T-helper 1 cell treated with Interleukin-12 subunit alpha and Interleukin-12 subunit beta and Interleukin-4 antibody, amounts not matched to agents 30 μg/mL and 1 μg/mL, for 36 hours (primary cell): ENCODE measurements around the gene PAK2.
"Not testable (repeated sequence)": the region's sequence is repeated elsewhere in the genome, so short reads cannot be mapped to it uniquely, and the experiment has no call there.

Experiments
- H3K27ac Mint-ChIP-seq: one replicate; pipeline ENCODE4 v1.8.0; 2021; ENCODE audit warnings: mild to moderate bottlenecking, mixed read lengths
- H3K27me3 Mint-ChIP-seq: one replicate; pipeline ENCODE4 v1.8.0; 2021; ENCODE audit warnings: low read depth, mixed read lengths
- H3K36me3 Mint-ChIP-seq: one replicate; pipeline ENCODE4 v1.8.0; 2021; ENCODE audit warnings: low read depth, mixed read lengths
- H3K4me1 Mint-ChIP-seq: one replicate; pipeline ENCODE4 v1.8.0; 2021; ENCODE audit warnings: low read depth, mixed read lengths
- H3K4me3 Mint-ChIP-seq: one replicate; pipeline ENCODE4 v1.8.0; 2021; ENCODE audit warnings: mild to moderate bottlenecking, moderate library complexity, mixed read lengths
- H3K9me3 Mint-ChIP-seq: one replicate; pipeline ENCODE4 v1.8.0; 2021; ENCODE audit warnings: mixed read lengths

The PAK2 gene

GRCh38 chr3:196835086-196835485 is 95.4 kb downstream of the PAK2 start:
- H3K4me3 Mint-ChIP-seq: no peak overlapping the region
- H3K4me1 Mint-ChIP-seq: peaks cover 3% of the 10 kb centered on the region
- no peaks in the 10 kb centered on the region for H3K9me3 Mint-ChIP-seq
- H3K36me3 Mint-ChIP-seq: peaks cover 8% of the 10 kb centered on the region
- H3K27me3 Mint-ChIP-seq: no peaks in the 10 kb centered on the region
- no peak overlapping the region for H3K27ac Mint-ChIP-seq

- not testable (repeated sequence) for H3K27me3 Mint-ChIP-seq, H3K4me1 Mint-ChIP-seq, H3K27ac Mint-ChIP-seq, H3K9me3 Mint-ChIP-seq, H3K36me3 Mint-ChIP-seq, H3K4me3 Mint-ChIP-seq
Observed at GRCh38 chr3:196836626-196837025, 97.0 kb downstream of the PAK2 start.

GRCh38 chr3:196837819-196838420 is 98.3 kb downstream of the PAK2 start:
- H3K4me1 Mint-ChIP-seq: peaks cover 3% of the 10 kb centered on the region
- H3K36me3 Mint-ChIP-seq: peaks cover 2% of the 10 kb centered on the region
- no peaks in the 10 kb centered on the region for H3K27me3 Mint-ChIP-seq
- H3K9me3 Mint-ChIP-seq: no peaks in the 10 kb centered on the region
- no peak overlapping the region for H3K27ac Mint-ChIP-seq
- H3K4me3 Mint-ChIP-seq: no peak overlapping the region

DNA sequence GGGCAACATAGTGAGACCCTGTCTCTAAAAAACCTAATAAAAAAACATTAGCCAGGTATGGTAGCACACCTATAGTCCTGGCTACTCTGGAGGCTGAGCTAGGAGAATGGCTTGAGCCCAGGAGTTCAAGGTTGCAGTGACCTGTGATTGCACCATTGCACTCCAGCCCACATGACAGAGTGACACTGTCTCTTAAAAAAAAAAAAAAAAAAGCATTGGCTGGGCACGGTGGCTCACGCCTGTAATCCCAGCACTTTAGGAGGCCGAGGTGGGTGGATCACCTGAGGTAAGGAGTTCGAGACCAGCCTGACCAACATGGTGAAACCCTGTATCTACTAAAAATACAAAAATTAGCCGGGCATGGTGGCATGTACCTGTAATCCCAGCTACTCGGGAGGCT is 99.7 kb downstream of the PAK2 start:
- not testable (repeated sequence) for H3K4me3 Mint-ChIP-seq, H3K4me1 Mint-ChIP-seq, H3K36me3 Mint-ChIP-seq, H3K27me3 Mint-ChIP-seq, H3K27ac Mint-ChIP-seq, H3K9me3 Mint-ChIP-seq

- Mint-ChIP-seq H3K9me3 (no peaks in the 10 kb centered on the region), H3K27me3 (no peaks in the 10 kb centered on the region), H3K4me1 (no peaks in the 10 kb centered on the region), H3K27ac (no peak overlapping the region), H3K36me3 (no peaks in the 10 kb centered on the region), H3K4me3 (no peak overlapping the region)
Observed at GRCh38 chr3:196842567-196843434, 103.1 kb downstream of the PAK2 start.

DNA sequence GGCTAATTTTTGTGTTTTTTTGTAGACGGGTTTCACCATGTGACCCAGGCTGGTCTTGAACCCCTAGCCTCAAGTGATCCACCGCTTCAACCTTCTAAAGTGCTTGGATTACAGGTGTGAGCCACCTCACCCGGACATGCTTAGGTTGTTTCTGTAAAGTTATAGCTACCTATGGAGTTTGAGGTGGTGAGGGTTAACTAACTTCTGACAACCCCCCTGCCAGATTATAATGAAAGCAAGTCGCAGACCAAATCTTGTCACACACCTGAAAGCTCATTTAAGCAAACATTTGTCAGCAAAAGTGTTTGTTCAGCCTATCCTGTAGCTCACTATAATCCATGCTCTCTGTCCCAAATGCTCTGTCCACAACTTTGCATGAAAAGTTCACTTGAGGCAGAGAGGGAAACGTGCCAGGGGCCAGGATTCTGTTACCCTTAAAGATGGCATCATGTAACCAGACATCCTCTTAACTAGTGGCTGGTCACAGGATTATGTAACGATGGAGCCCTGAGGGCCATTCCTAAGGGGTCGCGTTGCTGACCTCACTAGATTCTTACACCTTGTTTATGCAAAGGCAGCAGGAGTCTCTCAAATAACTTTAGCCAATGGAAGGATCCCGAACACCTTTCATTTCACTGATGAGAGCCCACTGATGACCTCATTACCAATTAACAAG is 103.9 kb downstream of the PAK2 start:
- Mint-ChIP-seq H3K36me3 (no peaks in the 10 kb centered on the region), H3K27ac (no peak overlapping the region), H3K27me3 (no peaks in the 10 kb centered on the region), H3K9me3 (no peaks in the 10 kb centered on the region), H3K4me1 (no peaks in the 10 kb centered on the region), H3K4me3 (no peak overlapping the region)

GRCh38 chr3:196844235-196845219 is 104.9 kb downstream of the PAK2 start:
- H3K27me3 Mint-ChIP-seq, H3K4me3 Mint-ChIP-seq, H3K4me1 Mint-ChIP-seq, H3K27ac Mint-ChIP-seq, H3K36me3 Mint-ChIP-seq, H3K9me3 Mint-ChIP-seq: not testable (repeated sequence)

GRCh38 chr3:196848375-196848774 is 108.7 kb downstream of the PAK2 start:
- not testable (repeated sequence) for H3K27ac Mint-ChIP-seq, H3K4me3 Mint-ChIP-seq, H3K9me3 Mint-ChIP-seq, H3K36me3 Mint-ChIP-seq, H3K4me1 Mint-ChIP-seq
- peaks cover 12% of the 10 kb centered on the region for H3K27me3 Mint-ChIP-seq

DNA sequence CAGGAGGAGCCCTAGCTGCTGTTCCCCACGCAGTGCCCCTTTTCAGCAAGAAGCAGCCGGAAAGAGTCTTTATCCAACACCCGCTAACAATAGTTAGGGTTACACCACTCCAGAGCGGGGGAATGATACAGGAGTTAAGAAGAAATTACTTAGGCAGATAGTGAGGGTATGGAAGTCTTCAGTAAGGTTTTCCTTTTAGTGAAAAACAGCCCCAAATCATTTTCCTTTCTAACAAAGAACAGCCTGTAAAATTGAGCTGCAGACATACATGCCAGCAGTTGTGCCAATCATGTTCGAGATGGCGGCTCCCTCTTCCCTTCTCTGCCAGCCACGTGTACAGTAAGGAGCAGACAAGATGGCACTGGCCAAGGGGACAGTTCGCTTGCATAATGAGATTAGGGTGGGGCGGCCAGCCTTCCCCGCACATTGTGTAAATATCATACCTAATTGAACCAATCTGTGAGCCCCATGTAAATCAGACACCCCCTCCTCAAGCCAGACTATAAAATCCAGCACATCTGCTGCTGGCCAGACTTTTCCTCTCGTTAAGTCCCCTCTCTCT is 109.6 kb downstream of the PAK2 start:
- no peak overlapping the region for H3K27ac Mint-ChIP-seq
- no peaks in the 10 kb centered on the region for H3K4me1 Mint-ChIP-seq
- no peak overlapping the region for H3K4me3 Mint-ChIP-seq
- H3K27me3 Mint-ChIP-seq: peaks cover 12% of the 10 kb centered on the region
- H3K9me3 Mint-ChIP-seq: no peaks in the 10 kb centered on the region
- H3K36me3 Mint-ChIP-seq: no peaks in the 10 kb centered on the region

DNA sequence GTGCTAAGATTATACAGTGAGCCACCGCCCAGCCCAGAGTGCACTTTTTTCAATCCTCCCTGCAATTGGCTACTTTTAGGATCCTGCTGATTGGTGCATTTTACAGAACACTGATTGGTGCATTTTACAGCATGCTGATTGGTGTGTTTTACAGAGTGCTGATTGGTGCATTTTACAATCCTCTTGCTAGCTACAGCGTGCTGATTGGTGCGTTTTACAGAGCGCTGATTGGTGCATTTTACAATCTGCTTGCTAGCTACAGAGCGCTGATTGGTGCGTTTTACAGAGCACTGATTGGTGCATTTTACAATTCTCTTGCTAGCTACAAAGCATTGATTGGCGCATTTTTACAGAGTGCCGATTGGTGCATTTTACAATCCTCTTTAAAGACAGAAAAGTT is 123.3 kb downstream of the PAK2 start:
- H3K27ac Mint-ChIP-seq, H3K4me3 Mint-ChIP-seq, H3K9me3 Mint-ChIP-seq, H3K36me3 Mint-ChIP-seq, H3K27me3 Mint-ChIP-seq, H3K4me1 Mint-ChIP-seq: not testable (repeated sequence)

- no peaks in the 10 kb centered on the region for H3K27me3 Mint-ChIP-seq
Observed at GRCh38 chr3:196867155-196867506, 127.5 kb downstream of the PAK2 start.

GRCh38 chr3:196867507-196868296 is 128.0 kb downstream of the PAK2 start, which contains the start of gene SENP5:
TSS of gene SENP5 (plus strand) at chr3:196867920. CDS start at chr3:196885182, 17,262 bp downstream.
- H3K4me1 Mint-ChIP-seq: peaks cover 18% of the 10 kb centered on the region
- no peaks in the 10 kb centered on the region for H3K27me3 Mint-ChIP-seq
- H3K9me3 Mint-ChIP-seq: peaks cover 7% of the 10 kb centered on the region
- peak within 1 kb of the TSS; percentile 98 for H3K27ac Mint-ChIP-seq
- peaks cover 5% of the 10 kb centered on the region for H3K36me3 Mint-ChIP-seq
- peak within 1 kb of the TSS; percentile 97 for H3K4me3 Mint-ChIP-seq

More at GRCh38 chr3:196867155-196867506, 127.5 kb downstream of the PAK2 start:
- Mint-ChIP-seq H3K4me1 (peaks cover 18% of the 10 kb centered on the region), H3K9me3 (peaks cover 8% of the 10 kb centered on the region), H3K27ac (peak overlapping the region; percentile 92), H3K4me3 (peak overlapping the region; percentile 87), H3K36me3 (peaks cover 5% of the 10 kb centered on the region)

GRCh38 chr3:196868297-196868661 is 128.6 kb downstream of the PAK2 start:
- no peaks in the 10 kb centered on the region for H3K27me3 Mint-ChIP-seq

More at GRCh38 chr3:196868297-196868661, 128.6 kb downstream of the PAK2 start:
- H3K27ac Mint-ChIP-seq: peak overlapping the region; percentile 98
- H3K4me1 Mint-ChIP-seq: peaks cover 18% of the 10 kb centered on the region
- peaks cover under 1% of the 10 kb centered on the region for H3K9me3 Mint-ChIP-seq
- peak overlapping the region; percentile 97 for H3K4me3 Mint-ChIP-seq
- peaks cover 5% of the 10 kb centered on the region for H3K36me3 Mint-ChIP-seq
